HEK293 (cell line): ENCODE results near the gene NAP1L1.

Experiments
- AEBP2 ChIP-seq: fragments of 450-650 bp; formaldehyde crosslinking; IDR thresholded peaks from 2 replicates; pipeline ENCODE4 v1.5.1; 2016; ENCODE audit warnings: missing biosample characterization, missing genetic modification characterization, borderline replicate concordance
- BCL11A ChIP-seq: fragments of 450-650 bp; formaldehyde crosslinking; IDR thresholded peaks from 2 replicates; pipeline ENCODE4 v1.5.1; 2016; ENCODE audit warnings: low read depth, missing biosample characterization, missing genetic modification characterization
- BCL11B ChIP-seq: fragments of 450-650 bp; formaldehyde crosslinking; IDR thresholded peaks from 2 replicates; pipeline ENCODE4 v1.5.1; 2016; ENCODE audit warnings: low read depth, missing biosample characterization, missing genetic modification characterization
- CTCF ChIP-seq: fragments of 450-650 bp; formaldehyde crosslinking; IDR thresholded peaks from 2 replicates; pipeline ENCODE4 v1.5.1; 2016; ENCODE audit warnings: missing biosample characterization, missing genetic modification characterization
- GLI2 ChIP-seq: fragments of 450-650 bp; formaldehyde crosslinking; IDR thresholded peaks from 2 replicates; pipeline ENCODE4; 2017; ENCODE audit warnings: missing biosample characterization, missing genetic modification characterization, low read depth, borderline replicate concordance
- HOXD13 ChIP-seq: sonication (generic); formaldehyde crosslinking; IDR thresholded peaks from 2 replicates; pipeline ENCODE4 v1.8.0; 2022; ENCODE audit warnings: missing genetic modification reagents, borderline replicate concordance
- KLF7 ChIP-seq: fragments of 450-650 bp; formaldehyde crosslinking; IDR thresholded peaks from 2 replicates; pipeline ENCODE4 v1.5.1; 2016; ENCODE audit warnings: missing biosample characterization, missing genetic modification characterization, borderline replicate concordance
- KLF9 ChIP-seq: fragments of 450-650 bp; formaldehyde crosslinking; IDR thresholded peaks from 2 replicates; pipeline ENCODE4 v1.5.1; 2016; ENCODE audit warnings: missing biosample characterization, missing genetic modification characterization, low read depth
- MEIS1 ChIP-seq: sonication (generic); formaldehyde crosslinking; IDR thresholded peaks from 2 replicates; pipeline ENCODE4 v1.8.1; 2022; ENCODE audit warnings: missing genetic modification reagents, mild to moderate bottlenecking, borderline replicate concordance
- REPIN1 ChIP-seq: fragments of 450-650 bp; formaldehyde crosslinking; IDR thresholded peaks from 2 replicates; pipeline ENCODE4 v1.5.1; 2017; ENCODE audit warnings: missing biosample characterization, missing genetic modification characterization, low read depth
- SCRT1 ChIP-seq: fragments of 450-650 bp; formaldehyde crosslinking; IDR thresholded peaks from 2 replicates; pipeline ENCODE4 v1.5.1; 2016; ENCODE audit warnings: missing biosample characterization, missing genetic modification characterization, borderline replicate concordance
- SP2 ChIP-seq: fragments of 450-650 bp; formaldehyde crosslinking; IDR thresholded peaks from 2 replicates; pipeline ENCODE4 v1.5.1; 2016; ENCODE audit warnings: missing biosample characterization, missing genetic modification characterization
- TCF7L2 ChIP-seq: IDR thresholded peaks from 2 replicates; pipeline ENCODE4 v1.6.1; 2011; ENCODE audit warnings: low read depth, mild to moderate bottlenecking, inconsistent platforms, low read length, moderate library complexity, borderline replicate concordance
- ZBTB17 ChIP-seq: fragments of 450-650 bp; formaldehyde crosslinking; IDR thresholded peaks from 2 replicates; pipeline ENCODE4 v1.5.1; 2016; ENCODE audit warnings: missing biosample characterization, missing genetic modification characterization
- ZFP3 ChIP-seq: fragments of 450-650 bp; formaldehyde crosslinking; IDR thresholded peaks from 2 replicates; pipeline ENCODE4 v1.5.1; 2016; ENCODE audit warnings: low read depth, missing biosample characterization, missing genetic modification characterization
- ZNF132 ChIP-seq: fragments of 450-650 bp; formaldehyde crosslinking; IDR thresholded peaks from 2 replicates; pipeline ENCODE4 v1.5.1; 2017; ENCODE audit warnings: missing biosample characterization, missing genetic modification characterization, borderline replicate concordance
- ZNF138 ChIP-seq: fragments of 450-650 bp; formaldehyde crosslinking; IDR thresholded peaks from 2 replicates; pipeline ENCODE4 v1.5.1; 2016; ENCODE audit warnings: missing biosample characterization, missing genetic modification characterization, borderline replicate concordance
- ZNF169 ChIP-seq: fragments of 450-650 bp; formaldehyde crosslinking; IDR thresholded peaks from 2 replicates; pipeline ENCODE4 v1.5.1; 2016; ENCODE audit warnings: missing biosample characterization, missing genetic modification characterization
- ZNF19 ChIP-seq: fragments of 450-650 bp; formaldehyde crosslinking; IDR thresholded peaks from 2 replicates; pipeline ENCODE4; 2016; ENCODE audit warnings: missing biosample characterization, missing genetic modification characterization, low read depth
- ZNF2 ChIP-seq: fragments of 450-650 bp; formaldehyde crosslinking; IDR thresholded peaks from 2 replicates; pipeline ENCODE4 v1.5.1; 2016; ENCODE audit warnings: missing biosample characterization, missing genetic modification characterization
- ZNF24 ChIP-seq: fragments of 450-650 bp; formaldehyde crosslinking; IDR thresholded peaks from 2 replicates; pipeline ENCODE4 v1.5.1; 2016; ENCODE audit warnings: missing biosample characterization, missing genetic modification characterization
- ZNF280C ChIP-seq: fragments of 450-650 bp; formaldehyde crosslinking; IDR thresholded peaks from 2 replicates; pipeline ENCODE4 v1.5.1; 2016; ENCODE audit warnings: missing biosample characterization, missing genetic modification characterization
- ZNF48 ChIP-seq: fragments of 450-650 bp; formaldehyde crosslinking; IDR thresholded peaks from 2 replicates; pipeline ENCODE4 v1.5.1; 2016; ENCODE audit warnings: missing biosample characterization, missing genetic modification characterization
- ZNF529 ChIP-seq: fragments of 450-650 bp; formaldehyde crosslinking; IDR thresholded peaks from 2 replicates; pipeline ENCODE4 v1.5.1; 2017; ENCODE audit warnings: missing genetic modification characterization, missing biosample characterization; ENCODE audit not compliant: insufficient replicate concordance
- ZNF544 ChIP-seq: fragments of 450-650 bp; formaldehyde crosslinking; IDR thresholded peaks from 2 replicates; pipeline ENCODE4 v1.5.0; 2017; ENCODE audit warnings: missing biosample characterization, missing genetic modification characterization
- ZNF558 ChIP-seq: fragments of 450-650 bp; formaldehyde crosslinking; IDR thresholded peaks from 2 replicates; pipeline ENCODE4 v1.5.1; 2016; ENCODE audit warnings: missing biosample characterization, missing genetic modification characterization
- ZNF596 ChIP-seq: fragments of 450-650 bp; IDR thresholded peaks from 2 replicates; pipeline ENCODE4 v1.5.0; 2018; ENCODE audit warnings: missing biosample characterization, mild to moderate bottlenecking, missing genetic modification characterization, moderate library complexity
- ZNF747 ChIP-seq: fragments of 450-650 bp; formaldehyde crosslinking; IDR thresholded peaks from 2 replicates; pipeline ENCODE4 v1.5.1; 2016; ENCODE audit warnings: missing biosample characterization, missing genetic modification characterization
- ZNF792 ChIP-seq: fragments of 450-650 bp; formaldehyde crosslinking; IDR thresholded peaks from 2 replicates; pipeline ENCODE4 v1.5.1; 2016; ENCODE audit warnings: missing biosample characterization, missing genetic modification characterization
- ZSCAN16 ChIP-seq: fragments of 450-650 bp; formaldehyde crosslinking; IDR thresholded peaks from 2 replicates; pipeline ENCODE4 v1.5.1; 2016; ENCODE audit warnings: missing biosample characterization, missing genetic modification characterization
- ZSCAN30 ChIP-seq: fragments of 450-650 bp; IDR thresholded peaks from 2 replicates; pipeline ENCODE4 v1.5.1; 2018; ENCODE audit warnings: missing biosample characterization, mild to moderate bottlenecking, missing genetic modification characterization, moderate library complexity
- ZSCAN5A ChIP-seq: fragments of 450-650 bp; formaldehyde crosslinking; IDR thresholded peaks from 2 replicates; pipeline ENCODE4 v1.5.1; 2016; ENCODE audit warnings: missing biosample characterization, missing genetic modification characterization
- TF ChIP-seq, protein P1 (sequence below): fragments of 450-650 bp; formaldehyde crosslinking; IDR thresholded peaks from 2 replicates; pipeline ENCODE4 v1.5.1; 2017; ENCODE audit warnings: missing biosample characterization, missing genetic modification characterization

The NAP1L1 gene

GRCh38 chr12:76031414-76032042 is 53.0 kb downstream of the NAP1L1 start, which contains the start of gene PHLDA1 (continued):
- TF ChIP-seq ZSCAN16 (tag by site-specific recombination) = no peak
- TF ChIP-seq KLF7 (tag by site-specific recombination) = 0 out of 2 replicates have a peak, but pooled peaks have one; percentile 43
- peak; percentile 44; the same call in 1 of the 2 replicates for TF ChIP-seq ZBTB17 (tag by site-specific recombination)
- no peak for TF ChIP-seq ZNF19 (tag by site-specific recombination)
- peak; percentile 74; the same call in 1 of the 2 replicates for TF ChIP-seq ZSCAN30 (tag by site-specific recombination)
- TF ChIP-seq ZNF544 (tag by site-specific recombination) = no peak
- no peak for TF ChIP-seq REPIN1
- TF ChIP-seq BCL11A (tag by site-specific recombination) = peak; percentile 36; the same call in 1 of the 2 replicates
- TF ChIP-seq TCF7L2 = peak; percentile 69; the same call in 1 of the 2 replicates
- no peak for TF ChIP-seq ZNF169 (tag by site-specific recombination)
- TF ChIP-seq ZNF558 = no peak
- TF ChIP-seq SCRT1 (tag by site-specific recombination) = no peak
- no peak for TF ChIP-seq ZSCAN5A
- TF ChIP-seq ZNF596 (tag by site-specific recombination) = no peak; the same call in 1 of the 2 replicates
- TF ChIP-seq ZFP3 = no peak
- peak; percentile 86; the same call in 1 of the 2 replicates for TF ChIP-seq KLF9 (tag by site-specific recombination)
- no peak for TF ChIP-seq ZNF24 (tag by site-specific recombination)
- peak; percentile 96 for TF ChIP-seq CTCF (tag by site-specific recombination)
- no peak for TF ChIP-seq ZNF529 (tag by site-specific recombination)
- TF ChIP-seq ZNF48 = no peak
- TF ChIP-seq ZNF792 = no peak
- no peak for TF ChIP-seq BCL11B (tag by site-specific recombination)
- TF ChIP-seq ZNF132 = no peak
- no peak for TF ChIP-seq HOXD13 (CRISPR knock-in tag)
- TF ChIP-seq ZNF2 (tag by site-specific recombination) = peak; percentile 65; the same call in 1 of the 2 replicates
- TF ChIP-seq SP2 (tag by site-specific recombination) = peak; percentile 94
- TF ChIP-seq, protein P1, sequence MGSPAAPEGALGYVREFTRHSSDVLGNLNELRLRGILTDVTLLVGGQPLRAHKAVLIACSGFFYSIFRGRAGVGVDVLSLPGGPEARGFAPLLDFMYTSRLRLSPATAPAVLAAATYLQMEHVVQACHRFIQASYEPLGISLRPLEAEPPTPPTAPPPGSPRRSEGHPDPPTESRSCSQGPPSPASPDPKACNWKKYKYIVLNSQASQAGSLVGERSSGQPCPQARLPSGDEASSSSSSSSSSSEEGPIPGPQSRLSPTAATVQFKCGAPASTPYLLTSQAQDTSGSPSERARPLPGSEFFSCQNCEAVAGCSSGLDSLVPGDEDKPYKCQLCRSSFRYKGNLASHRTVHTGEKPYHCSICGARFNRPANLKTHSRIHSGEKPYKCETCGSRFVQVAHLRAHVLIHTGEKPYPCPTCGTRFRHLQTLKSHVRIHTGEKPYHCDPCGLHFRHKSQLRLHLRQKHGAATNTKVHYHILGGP (tag by site-specific recombination) = no peak
- TF ChIP-seq AEBP2 (tag by site-specific recombination) = no peak
- TF ChIP-seq ZNF747 = no peak
- no peak for TF ChIP-seq GLI2 (tag by site-specific recombination)
- no peak for TF ChIP-seq ZNF280C
- 0 out of 2 replicates have a peak, but pooled peaks have one; percentile 9 for TF ChIP-seq MEIS1 (CRISPR knock-in tag)
- TF ChIP-seq ZNF138 (tag by site-specific recombination) = no peak
